Embryonic facial prominence (tissue), 1 donor: ENCODE results near the gene TCN2.
"Not testable (repeated sequence)": the region's sequence is repeated elsewhere in the genome, so short reads cannot be mapped to it uniquely, and the experiment has no call there.

ENCODE experiments used
- DNase-seq: peaks from one replicate; pipeline ENCODE4 v3.0.0-alpha.2; 2016; ENCODE audit errors: extremely low spot score

TCN2 gene

DNA sequence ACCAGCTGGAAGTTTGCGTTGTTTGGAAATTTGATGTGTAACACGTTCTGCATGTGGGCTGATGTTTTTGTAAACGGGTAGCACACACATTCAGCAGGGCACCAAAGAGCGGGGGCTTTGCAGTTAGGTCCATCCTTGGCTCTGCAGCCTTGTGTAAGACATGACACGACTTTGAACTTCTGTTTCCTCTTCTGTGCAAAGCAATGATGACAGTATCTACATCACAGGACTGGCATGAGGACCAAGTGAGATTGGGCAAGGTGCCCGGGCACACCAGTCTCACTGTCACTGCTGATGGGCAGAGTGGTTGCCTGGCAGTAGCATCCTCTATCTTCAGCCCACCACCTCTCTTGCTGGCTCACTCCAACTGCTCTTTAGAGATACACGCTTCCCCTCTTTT is 3.3 kb downstream of the TCN2 start:
- DNase-seq = no peak

DNA sequence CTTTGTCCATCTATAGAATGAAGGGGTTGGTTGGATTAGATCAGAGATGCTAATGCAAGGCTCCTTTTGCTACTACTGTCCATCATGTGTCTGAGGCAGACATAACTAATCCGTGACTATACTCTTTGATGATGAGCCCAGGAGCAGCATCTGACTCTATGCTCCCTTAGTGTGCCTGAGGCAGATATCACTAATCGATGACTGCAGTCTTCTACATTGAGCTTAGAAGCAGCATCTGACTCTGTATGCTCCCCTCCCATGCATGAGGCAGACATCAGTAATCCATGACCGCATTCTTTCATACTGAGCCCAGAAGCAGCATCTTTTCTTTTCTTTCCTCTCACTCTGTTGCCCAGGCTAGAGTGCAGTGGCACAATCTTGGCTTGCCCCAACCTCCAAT is 4.2 kb downstream of the TCN2 start:
- DNase-seq = no peak

DNA sequence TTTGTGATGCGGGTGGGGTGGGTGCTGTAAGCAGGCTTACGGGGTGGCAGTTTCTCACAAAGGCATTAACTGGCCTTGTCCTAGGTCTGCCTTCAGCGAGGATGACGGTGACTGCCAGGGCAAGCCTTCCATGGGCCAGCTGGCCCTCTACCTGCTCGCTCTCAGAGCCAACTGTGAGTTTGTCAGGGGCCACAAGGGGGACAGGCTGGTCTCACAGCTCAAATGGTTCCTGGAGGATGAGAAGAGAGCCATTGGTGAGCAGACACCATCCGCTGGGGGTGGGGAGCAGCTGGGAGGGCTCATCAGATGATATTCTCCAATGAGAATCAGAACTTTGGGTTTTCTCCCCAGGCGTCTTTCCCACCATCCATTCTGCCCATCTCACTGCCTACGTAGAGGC is 5.8 kb downstream of the TCN2 start:
- DNase-seq = no peak

GRCh38 chr22:30614268-30614667 is 7.3 kb downstream of the TCN2 start:
- no peak for DNase-seq

DNA sequence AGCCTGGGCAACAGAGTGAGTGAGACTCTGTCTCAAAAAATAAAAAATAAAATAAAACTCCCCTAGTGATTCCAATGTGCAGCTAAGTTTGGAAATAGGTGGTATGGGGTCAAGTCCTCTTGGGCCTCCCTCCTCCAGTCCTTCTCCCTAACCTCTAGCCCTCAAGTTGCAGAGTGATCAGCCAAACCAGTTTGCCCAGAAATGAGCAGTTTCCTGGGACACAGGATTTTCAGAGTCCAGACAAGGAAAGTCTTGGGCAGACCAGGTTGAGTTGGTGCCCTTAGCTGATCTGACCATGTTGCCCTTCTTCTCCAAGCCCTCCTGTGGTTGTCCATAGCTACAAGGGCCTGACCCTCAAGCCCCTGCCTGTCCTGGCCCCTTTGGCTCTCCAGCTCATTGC is 7.9 kb downstream of the TCN2 start:
- DNase-seq = no peak

DNA sequence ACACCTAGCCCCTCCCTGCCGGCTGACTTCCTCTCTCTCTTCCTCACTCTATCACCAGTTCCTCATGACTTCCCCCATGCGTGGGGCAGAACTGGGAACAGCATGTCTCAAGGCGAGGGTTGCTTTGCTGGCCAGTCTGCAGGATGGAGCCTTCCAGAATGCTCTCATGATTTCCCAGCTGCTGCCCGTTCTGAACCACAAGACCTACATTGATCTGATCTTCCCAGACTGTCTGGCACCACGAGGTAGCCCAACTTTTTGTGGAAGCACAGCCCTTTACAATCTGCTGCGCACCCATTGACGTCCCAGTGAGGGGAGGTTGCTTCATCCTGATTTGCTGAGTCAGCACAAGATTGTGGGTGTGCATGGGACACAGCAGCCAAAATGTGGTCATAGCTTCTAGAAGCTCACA is 8.6 kb downstream of the TCN2 start:
- no peak for DNase-seq

DNA sequence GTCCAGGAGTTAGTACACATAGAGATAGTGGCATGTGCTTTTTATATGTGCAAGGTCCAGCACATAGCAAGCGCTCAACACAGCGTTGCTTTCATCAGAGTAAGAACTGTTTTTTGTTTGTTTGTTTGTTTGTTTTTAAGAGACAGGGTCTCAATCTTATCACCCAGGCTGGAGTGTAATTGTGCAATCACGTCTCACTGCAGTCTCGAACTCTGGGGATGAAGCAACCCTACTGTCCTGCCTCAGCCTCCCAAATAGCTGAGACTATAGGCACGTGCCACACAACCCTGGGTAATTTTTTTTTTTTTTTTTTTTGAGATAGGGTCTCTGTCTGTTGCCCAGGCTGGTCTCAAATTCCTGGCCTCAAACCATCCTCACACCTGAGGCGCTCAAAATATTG is 10.8 kb downstream of the TCN2 start:
- DNase-seq = no peak

DNA sequence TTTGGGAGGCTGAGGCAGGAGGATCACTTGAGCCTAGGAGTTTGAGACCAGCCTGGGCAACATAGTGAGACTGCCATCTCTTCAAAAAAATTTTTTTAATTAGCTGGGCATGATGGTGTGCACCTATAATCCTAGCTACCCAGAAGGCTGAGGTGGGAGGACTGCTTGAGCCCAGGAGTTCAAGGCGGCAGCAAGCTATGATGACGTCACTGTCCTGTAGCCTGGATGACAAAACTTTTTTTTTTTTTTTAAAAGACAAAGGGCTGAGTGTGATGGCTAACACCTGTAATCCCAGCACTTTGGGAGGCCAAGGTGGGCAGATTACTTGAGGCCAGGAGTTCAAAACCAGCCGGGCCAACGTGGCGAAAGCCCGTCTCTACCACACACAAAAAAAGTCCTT is 12.9 kb downstream of the TCN2 start:
- not testable (repeated sequence) for DNase-seq

DNA sequence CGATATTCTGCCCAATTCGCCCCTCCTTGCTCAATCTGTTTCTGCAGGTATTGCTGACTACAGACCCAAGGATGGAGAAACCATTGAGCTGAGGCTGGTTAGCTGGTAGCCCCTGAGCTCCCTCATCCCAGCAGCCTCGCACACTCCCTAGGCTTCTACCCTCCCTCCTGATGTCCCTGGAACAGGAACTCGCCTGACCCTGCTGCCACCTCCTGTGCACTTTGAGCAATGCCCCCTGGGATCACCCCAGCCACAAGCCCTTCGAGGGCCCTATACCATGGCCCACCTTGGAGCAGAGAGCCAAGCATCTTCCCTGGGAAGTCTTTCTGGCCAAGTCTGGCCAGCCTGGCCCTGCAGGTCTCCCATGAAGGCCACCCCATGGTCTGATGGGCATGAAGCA is 19.4 kb downstream of the TCN2 start:
- no peak for DNase-seq

DNA sequence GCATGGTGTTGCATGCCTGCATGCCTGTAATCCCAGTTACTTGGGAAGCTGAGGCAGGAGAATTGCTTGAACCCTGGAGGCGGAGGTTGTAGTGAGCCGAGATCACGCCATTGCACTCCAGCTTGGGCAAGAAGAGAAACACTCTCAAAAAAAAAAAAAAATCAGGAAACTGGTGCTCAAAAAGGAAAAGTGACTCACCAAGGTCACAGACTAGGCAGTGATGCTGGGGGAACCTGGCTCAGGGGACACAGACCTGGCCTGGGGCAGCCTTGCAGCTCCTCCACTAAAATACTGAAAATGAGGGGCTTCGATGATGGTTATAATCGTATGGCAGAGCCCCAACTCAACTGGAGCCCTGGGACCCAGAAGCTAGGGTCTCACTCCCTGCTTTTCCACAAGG is 20.5 kb downstream of the TCN2 start:
- DNase-seq = no peak

DNA sequence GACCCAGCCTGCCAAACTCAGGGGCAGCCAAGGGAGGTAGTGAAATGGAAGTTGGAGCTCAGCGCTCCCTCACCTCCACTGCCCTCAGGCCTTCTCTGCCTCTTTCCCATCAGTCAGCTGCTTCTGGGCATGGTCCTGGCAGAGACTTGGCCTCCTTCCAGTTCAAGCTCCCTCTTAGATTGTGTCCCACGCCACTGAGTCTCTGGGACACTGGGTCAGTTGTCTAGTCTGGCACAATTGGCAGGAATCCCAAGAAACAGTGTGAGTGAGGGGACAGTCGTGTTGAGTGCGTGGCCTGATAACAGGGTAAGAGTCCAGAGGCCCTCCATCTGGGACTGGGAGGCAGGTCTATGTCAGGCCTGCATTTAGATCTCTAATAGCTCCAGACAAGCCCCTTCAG is 21.5 kb downstream of the TCN2 start:
- no peak for DNase-seq

DNA sequence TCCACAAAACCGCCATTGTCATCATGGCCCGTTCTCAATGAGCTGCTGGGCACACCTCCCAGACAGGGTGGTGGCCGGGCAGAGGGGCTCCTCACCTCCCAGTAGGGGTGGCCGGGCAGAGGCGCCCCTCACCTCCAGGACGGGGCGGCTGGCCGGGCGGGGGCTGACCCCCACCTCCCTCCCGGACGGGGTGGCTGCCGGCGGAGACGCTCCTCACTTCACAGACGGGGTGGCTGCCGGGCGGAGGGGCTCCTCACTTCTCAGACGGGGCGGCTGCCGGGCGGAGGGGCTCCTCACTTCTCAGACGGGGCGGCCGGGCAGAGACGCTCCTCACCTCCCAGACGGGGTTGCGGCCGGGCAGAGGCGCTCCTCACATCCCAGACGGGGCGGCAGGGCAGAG is 24.5 kb downstream of the TCN2 start:
- not testable (repeated sequence) for DNase-seq

DNA sequence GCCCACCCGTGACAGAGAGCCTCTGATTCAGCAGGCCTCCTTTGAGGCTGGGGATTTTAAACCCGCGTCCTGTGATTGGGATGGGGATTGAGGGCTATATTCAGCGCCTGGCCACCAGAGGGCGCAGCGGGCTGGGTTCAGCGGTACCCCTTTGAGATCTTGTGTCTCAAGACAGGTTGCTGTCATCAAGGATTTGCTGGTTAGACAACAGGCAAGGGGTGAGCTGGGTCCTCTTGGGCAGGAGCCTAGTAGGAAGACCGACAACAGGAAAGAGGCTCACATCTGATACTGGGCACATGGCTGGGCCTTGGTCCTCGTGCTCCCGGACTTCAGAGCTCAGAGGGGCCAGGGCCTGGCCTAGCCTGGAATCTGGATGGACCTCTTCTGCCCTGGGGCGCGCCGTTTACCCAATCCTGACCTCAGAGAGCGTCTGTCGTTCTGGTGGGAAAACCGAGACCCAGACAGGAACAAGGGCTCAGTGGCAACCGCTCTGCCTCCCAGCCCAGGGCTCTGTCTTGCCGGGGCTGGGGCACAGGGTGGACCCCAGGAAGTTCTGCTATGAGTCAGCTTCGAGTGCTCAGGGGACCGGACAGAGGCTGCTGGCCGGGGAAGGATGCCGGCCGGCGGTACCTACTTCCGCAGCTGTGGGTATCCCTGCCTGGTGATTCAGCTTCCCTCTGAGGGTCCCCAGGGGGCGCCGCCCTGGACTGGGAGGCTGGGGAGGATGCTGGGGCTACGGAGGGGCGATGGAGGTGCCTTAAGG is 27.7 kb downstream of the TCN2 start:
- DNase-seq = peak; percentile 37

- DNase-seq = peak; percentile 73
Observed at GRCh38 chr22:30635273-30636225, 28.6 kb downstream of the TCN2 start, which contains the start of gene SLC35E4. Gene SLC35E4 (plus strand): TSS chr22:30635781. CDS start chr22:30636451, 670 bp downstream.

- DNase-seq = no peak
Observed at GRCh38 chr22:30636226-30637077, 29.5 kb downstream of the TCN2 start.

DNA sequence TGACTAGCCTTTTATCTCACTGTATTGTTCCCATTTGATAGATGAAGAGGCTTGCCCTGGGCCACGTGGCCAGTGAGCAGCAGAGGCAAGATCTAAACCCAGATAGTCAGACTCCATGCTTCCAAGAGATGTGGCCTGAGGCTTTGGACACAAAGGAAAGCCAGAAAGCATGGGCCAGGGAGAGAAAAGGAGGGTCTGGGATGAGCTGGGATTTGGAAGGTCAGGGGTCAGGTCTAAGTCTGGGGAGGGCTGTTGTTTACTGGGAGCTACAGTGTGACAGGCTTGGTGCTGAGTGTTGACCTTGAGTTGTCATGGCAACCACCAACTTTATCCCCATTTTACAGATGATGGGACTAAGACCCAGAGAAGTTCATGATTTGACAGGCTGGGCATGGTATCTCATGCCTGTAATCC is 30.7 kb downstream of the TCN2 start:
- DNase-seq = no peak

DNA sequence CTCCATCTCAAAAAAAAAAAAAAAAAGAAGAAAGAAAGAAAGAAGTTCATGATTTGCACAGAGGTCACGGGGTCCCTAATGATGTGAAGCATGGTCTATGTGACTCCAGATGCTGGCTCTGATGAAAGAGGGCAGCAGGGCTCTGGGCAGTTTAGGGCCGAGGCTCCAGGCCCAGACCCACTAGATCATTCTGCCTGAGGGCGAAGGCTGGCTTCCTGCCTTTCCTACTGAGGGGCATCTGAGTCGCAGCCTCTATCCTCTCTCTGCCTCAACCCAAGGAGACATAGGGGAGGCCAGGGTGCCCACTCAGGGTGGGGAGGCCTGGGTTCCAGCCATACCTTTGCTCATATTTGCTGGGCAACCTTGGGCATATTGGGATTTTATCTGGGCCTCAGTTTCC is 33.4 kb downstream of the TCN2 start:
- no peak for DNase-seq

DNA sequence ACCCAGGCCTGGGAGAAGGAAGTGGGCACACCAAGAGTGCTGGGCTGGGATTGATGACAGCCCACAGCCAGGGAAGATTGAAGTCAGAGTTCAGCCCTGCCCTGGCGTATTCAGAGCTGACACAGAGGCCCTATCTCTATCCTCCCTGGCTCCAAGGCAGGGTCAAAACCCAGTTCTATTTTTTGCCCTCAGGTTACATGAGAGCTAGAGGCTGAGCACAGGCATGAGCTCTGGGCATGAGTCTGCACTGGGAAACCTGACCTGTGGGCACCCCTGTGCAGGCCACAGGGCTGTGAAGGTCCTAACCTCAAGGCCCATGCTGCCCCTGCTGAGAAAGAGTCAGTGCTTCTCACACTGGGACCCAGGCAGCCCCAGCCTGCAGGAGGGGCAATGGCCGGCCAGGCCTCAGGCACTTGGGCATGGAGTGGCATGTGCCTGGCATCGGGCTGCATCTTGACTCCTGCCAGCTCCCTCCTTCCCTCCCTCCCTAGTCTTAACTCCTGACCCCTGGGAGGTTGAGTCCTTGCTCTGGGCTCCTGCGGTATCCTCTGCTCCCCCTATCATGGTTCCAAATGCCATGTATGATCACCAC is 34.0 kb downstream of the TCN2 start:
- DNase-seq = no peak

- DNase-seq = no peak
Observed at GRCh38 chr22:30643055-30643875, 36.3 kb downstream of the TCN2 start.

GRCh38 chr22:30646518-30647160 is 39.7 kb downstream of the TCN2 start:
- DNase-seq = no peak
